Measurements from ENCODE around the gene USP43. TPM values are rescaled to one million over a fixed set of nuclear protein-coding genes. Genes with fewer than 3 reads are reported as not detected.

The USP43 gene
- total and polyA plus RNA-seq, 10 of the 15 experiments (the other 5 are each of a cell fraction or from before 2014, with no cell fraction given): 0.94 TPM; not detected in 9

DNA sequence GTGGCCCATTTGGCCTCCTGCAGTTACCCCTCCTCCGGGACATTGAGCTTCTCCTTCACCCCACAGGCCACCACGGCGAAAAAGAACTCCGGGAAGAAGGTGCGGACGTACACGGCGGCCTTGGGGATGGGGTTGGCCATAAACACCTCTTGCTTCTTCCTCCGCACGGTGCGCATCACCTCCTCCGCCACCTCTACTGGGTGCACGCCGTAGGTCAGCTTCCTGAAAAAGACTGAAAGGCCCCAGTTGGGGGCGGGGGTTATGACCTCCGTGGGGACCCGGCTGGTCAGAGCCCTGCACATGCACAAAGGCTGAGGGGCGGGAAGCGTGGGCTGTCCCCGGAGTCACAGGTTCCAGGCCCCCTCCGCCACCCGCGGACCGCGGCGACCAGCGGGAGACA, 126.1 kb downstream of the USP43 start (continued):
- no peak for TF ChIP-seq YY1 (IDR thresholded peaks at IDR 0.05; ENCODE audit: low read depth, low read length)
- TF ChIP-seq TCF12 (IDR thresholded peaks at IDR 0.05; ENCODE audit: low read depth, low read length): no peak
- TF ChIP-seq, protein P1, sequence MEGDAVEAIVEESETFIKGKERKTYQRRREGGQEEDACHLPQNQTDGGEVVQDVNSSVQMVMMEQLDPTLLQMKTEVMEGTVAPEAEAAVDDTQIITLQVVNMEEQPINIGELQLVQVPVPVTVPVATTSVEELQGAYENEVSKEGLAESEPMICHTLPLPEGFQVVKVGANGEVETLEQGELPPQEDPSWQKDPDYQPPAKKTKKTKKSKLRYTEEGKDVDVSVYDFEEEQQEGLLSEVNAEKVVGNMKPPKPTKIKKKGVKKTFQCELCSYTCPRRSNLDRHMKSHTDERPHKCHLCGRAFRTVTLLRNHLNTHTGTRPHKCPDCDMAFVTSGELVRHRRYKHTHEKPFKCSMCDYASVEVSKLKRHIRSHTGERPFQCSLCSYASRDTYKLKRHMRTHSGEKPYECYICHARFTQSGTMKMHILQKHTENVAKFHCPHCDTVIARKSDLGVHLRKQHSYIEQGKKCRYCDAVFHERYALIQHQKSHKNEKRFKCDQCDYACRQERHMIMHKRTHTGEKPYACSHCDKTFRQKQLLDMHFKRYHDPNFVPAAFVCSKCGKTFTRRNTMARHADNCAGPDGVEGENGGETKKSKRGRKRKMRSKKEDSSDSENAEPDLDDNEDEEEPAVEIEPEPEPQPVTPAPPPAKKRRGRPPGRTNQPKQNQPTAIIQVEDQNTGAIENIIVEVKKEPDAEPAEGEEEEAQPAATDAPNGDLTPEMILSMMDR (IDR thresholded peaks at IDR 0.05 in 2 of 3, conservative IDR thresholded peaks at IDR 0.05 in 1 of 3; ENCODE audit: control insufficient read depth in 2 of 3, extremely low read depth in 1 of 3, insufficient read depth in 1 of 3, low read depth in 3 of 3, low read length in 3 of 3): no peak
- no peak for TF ChIP-seq MEF2A (IDR thresholded peaks at IDR 0.05; ENCODE audit: insufficient read depth, low read depth, low read length)

DNA sequence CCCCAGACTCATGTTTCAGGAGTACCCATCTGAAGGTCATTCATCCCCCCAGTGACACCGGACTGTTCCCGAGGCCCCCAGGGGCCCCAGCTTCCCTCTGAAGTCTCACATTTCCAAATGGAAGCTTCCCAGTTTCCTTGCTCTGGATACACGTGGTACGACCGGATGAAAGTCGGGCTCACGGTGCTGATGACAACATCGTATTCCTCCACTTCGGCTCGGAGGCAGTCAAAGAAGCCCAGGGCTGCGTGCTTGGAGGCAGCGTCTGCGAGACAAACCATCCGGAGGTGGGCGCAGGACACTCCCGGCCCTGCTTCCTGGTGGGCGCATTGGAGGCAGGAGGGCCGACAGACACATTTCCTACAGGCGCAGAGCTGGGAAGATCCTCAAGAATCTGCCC, 127.3 kb downstream of the USP43 start:
- Histone ChIP-seq H3K27ac (ENCODE audit: control insufficient read depth, insufficient read depth) (no peak overlapping the region), H3K9me3 (replicated peaks; ENCODE audit: control insufficient read depth, insufficient read depth, low read length) (no peaks in the 10 kb centered on the region), H3K36me3 (ENCODE audit: control insufficient read depth in 2 of 2, insufficient read depth in 2 of 2, low read length in 1 of 2) (no peaks in the 10 kb centered on the region), H2AFZ (ENCODE audit: control insufficient read depth, low read depth, low read length) (no peak overlapping the region), H3K4me1 (ENCODE audit: control insufficient read depth, insufficient read depth, low read length) (no peaks in the 10 kb centered on the region), H3K4me2 (ENCODE audit: control insufficient read depth, insufficient read depth) (no peak overlapping the region), H3K9ac (ENCODE audit: control insufficient read depth, insufficient read depth, low read length) (no peak overlapping the region), H3K4me3 (no peak overlapping the region), H4K20me1 (ENCODE audit: control insufficient read depth, insufficient read depth) (no peaks in the 10 kb centered on the region), H3K27me3 (replicated peaks in 1 of 2; ENCODE audit: control insufficient read depth in 2 of 2, insufficient read depth in 2 of 2, low read length in 1 of 2) (no peaks in the 10 kb centered on the region), H3K79me2 (ENCODE audit: control insufficient read depth, insufficient read depth, low read length) (no peaks in the 10 kb centered on the region)
- 43% methylated on average over 19 of the region's 19 CpGs for WGBS (ENCODE audit: insufficient coverage, insufficient replicate concordance, low lambda C conversion rate, missing lambda C conversion rate)
- ATAC-seq: no peak
- ChIA-PET CTCF (no interaction called here), RAD21 (ENCODE audit: unreplicated experiment) (no interaction called here), SMC1A (ENCODE audit: uncharacterized antibody, unreplicated experiment) (no interaction called here), POLR2A (no interaction called here)
- intact Hi-C loops (cut with micrococcal nuclease; ENCODE audit: unreplicated experiment): no loop called here
- BruUV-seq (replicated peaks): no TSS peak
- DNase-seq (ENCODE audit: low read depth, low spot score): no peak
- in situ Hi-C loops (cut with MboI): no loop called here
- TF ChIP-seq, protein P2, sequence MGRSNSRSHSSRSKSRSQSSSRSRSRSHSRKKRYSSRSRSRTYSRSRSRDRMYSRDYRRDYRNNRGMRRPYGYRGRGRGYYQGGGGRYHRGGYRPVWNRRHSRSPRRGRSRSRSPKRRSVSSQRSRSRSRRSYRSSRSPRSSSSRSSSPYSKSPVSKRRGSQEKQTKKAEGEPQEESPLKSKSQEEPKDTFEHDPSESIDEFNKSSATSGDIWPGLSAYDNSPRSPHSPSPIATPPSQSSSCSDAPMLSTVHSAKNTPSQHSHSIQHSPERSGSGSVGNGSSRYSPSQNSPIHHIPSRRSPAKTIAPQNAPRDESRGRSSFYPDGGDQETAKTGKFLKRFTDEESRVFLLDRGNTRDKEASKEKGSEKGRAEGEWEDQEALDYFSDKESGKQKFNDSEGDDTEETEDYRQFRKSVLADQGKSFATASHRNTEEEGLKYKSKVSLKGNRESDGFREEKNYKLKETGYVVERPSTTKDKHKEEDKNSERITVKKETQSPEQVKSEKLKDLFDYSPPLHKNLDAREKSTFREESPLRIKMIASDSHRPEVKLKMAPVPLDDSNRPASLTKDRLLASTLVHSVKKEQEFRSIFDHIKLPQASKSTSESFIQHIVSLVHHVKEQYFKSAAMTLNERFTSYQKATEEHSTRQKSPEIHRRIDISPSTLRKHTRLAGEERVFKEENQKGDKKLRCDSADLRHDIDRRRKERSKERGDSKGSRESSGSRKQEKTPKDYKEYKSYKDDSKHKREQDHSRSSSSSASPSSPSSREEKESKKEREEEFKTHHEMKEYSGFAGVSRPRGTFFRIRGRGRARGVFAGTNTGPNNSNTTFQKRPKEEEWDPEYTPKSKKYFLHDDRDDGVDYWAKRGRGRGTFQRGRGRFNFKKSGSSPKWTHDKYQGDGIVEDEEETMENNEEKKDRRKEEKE (IDR thresholded peaks at IDR 0.05): no peak
- TF ChIP-seq, protein P3, sequence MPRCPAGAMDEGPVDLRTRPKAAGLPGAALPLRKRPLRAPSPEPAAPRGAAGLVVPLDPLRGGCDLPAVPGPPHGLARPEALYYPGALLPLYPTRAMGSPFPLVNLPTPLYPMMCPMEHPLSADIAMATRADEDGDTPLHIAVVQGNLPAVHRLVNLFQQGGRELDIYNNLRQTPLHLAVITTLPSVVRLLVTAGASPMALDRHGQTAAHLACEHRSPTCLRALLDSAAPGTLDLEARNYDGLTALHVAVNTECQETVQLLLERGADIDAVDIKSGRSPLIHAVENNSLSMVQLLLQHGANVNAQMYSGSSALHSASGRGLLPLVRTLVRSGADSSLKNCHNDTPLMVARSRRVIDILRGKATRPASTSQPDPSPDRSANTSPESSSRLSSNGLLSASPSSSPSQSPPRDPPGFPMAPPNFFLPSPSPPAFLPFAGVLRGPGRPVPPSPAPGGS (IDR thresholded peaks at IDR 0.05; ENCODE audit: borderline replicate concordance, insufficient read depth, low read depth, low read length, poor library complexity, severe bottlenecking): no peak
- TF ChIP-seq SP1 (IDR thresholded peaks at IDR 0.05; ENCODE audit: low read depth, low read length) (no peak), POLR2A (IDR thresholded peaks at IDR 0.05; ENCODE audit: low read depth, low read length) (no peak), TCF3 (IDR thresholded peaks at IDR 0.05; ENCODE audit: borderline replicate concordance, insufficient read depth, low read depth, low read length) (no peak), ZNF622 (IDR thresholded peaks at IDR 0.05) (no peak), IRF4 (IDR thresholded peaks at IDR 0.05; ENCODE audit: low read depth, low read length) (no peak), MTA3 (IDR thresholded peaks at IDR 0.05; ENCODE audit: borderline replicate concordance, low read length) (no peak)
- no peak for FAIRE-seq
